Fibroblast of lung (primary cell): ENCODE results near the gene DNAH8.

Experiments
- CTCF ChIP-seq, 2 donors: IDR thresholded peaks in 1 of 2; conservative IDR thresholded peaks in 1 of 2; 1 replicate in 1 of 2; 2 replicates in 1 of 2; pipeline ENCODE4 v1.5.1; 2011 to 2012; ENCODE audit warnings: low read length in 2 of 2, control low read depth in 1 of 2, inconsistent platforms in 1 of 2, low read depth in 1 of 2, mild to moderate bottlenecking in 1 of 2
- EZH2 ChIP-seq: IDR thresholded peaks from 2 replicates; pipeline ENCODE4 v1.5.1; 2012; ENCODE audit warnings: low read length, control low read depth, mild to moderate bottlenecking; ENCODE audit errors: missing control alignments

DNA sequence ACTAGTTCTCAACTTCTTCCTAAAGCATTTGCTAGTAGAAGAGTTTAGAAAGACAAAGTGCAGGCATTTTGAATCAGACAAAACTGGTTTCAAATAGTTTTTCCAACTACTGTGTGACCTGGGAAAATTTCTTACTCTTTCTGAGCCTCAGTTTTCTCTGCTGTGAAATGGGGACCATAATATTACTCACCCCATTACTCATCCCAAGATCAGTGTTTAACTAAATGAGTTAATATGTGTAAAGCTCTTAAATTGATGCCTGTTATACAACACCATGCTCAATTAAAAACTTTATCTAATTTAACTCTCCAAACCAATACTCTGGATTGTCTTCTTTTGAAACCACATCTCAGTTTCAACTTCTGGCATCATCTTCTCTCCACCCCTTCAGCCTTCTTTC lies 87.4 kb downstream of the DNAH8 start:
- no peak for TF ChIP-seq EZH2
- no peak for TF ChIP-seq CTCF (conservative IDR thresholded peaks at IDR 0.05 in 1 of 2, IDR thresholded peaks at IDR 0.05 in 1 of 2; ENCODE audit: low read depth in 1 of 2, low read length in 2 of 2)
